HuH-7.5 (cell line): Measurements from ENCODE around the gene CHCHD10.
A peak's percentile ranks its signal among the peaks of the same experiment; 100 is the strongest.

ENCODE experiments used
- DNase-seq: peaks from one replicate; pipeline ENCODE4 v3.0.0; 2011; ENCODE audit warnings: low spot score

Gene CHCHD10

DNA sequence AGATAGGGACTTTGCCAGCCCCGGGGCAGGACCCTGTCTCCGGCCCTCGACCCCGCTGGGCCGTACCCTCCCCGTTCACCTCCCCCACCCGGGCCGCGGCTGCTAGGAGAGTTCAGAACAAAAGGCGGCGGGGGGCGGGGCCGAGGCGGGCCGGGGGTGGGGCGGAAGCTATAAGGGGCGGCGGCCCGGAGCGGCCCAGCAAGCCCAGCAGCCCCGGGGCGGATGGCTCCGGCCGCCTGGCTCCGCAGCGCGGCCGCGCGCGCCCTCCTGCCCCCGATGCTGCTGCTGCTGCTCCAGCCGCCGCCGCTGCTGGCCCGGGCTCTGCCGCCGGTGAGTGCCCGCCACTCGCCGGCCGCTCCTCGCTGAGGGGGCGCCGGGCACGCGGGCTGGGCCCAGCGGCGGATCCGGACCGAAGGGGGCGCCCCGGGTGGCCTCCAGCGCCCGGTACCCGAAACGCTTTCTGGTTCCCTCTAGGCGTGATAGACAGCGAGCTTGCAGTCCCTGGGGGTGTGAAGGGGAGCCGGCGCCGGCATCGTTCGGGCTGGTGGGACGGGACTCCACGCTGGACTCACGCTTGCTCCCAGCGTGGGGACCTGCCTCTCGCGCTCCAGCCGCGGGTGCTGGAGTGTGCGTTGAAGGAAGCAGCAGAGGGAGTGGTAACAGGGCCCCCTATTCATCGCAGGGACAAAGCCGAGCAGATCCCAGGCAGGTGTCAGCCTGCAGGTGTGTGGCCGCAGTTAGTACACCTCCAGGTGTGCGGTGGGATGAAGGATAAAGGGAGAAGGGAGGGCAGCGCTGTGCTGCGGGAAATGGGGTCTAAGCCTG, 5.1 kb upstream of the CHCHD10 start, which contains the start of gene MMP11:
Gene MMP11 (plus strand): TSS at position 201 of the 825 bp plus-strand sequence. CDS start 22 bp downstream, at position 223.
- DNase-seq: peak; percentile 79

DNA sequence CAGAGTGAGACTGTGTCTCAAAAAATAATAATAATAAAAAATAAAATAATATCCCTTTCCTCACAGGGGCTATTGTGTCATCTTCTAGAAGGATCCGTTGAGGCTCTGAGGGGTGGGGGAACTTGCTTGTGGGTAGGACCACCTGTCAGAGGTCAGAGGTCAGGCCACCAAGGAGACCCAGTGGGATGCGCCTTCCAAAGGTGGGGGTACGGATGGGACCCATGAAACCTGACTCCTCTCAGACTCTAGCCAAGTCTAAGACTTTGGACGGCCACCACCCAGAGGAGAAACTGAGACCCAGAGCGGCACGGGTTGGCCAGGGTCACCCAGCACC, 4.5 kb upstream of the CHCHD10 start:
- DNase-seq: no peak

DNA sequence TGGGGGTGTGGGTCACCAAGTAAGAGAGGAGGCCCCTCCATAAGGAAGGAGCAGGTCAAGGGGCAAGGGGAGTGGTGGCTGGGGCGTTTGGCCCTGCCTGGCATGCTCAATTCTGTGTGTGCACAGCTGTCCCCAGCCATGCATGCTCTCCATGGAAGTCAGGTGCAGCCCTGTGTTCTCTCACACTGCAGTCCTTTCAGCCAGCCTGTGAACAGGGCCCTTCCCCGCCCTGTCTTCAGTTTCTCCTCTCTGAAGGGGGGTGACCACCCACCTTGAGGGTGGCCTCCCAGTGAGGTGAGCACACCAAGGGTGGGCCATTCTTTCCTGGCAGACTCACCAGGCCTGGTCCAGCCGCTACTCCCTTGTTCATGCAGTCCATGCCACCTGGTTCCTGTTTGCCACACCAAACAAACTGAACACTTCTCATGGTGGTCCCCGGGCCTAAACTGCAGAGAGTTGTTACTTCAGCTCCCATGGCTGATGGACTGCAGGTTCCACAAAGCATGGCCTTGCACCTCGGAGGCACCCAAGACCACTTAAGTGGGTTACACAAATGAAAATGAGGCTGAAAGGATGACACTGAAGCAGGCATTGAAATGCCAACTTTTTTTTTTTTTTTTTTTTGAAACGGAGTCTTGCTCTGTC, 1.7 kb upstream of the CHCHD10 start:
- no peak for DNase-seq

DNA sequence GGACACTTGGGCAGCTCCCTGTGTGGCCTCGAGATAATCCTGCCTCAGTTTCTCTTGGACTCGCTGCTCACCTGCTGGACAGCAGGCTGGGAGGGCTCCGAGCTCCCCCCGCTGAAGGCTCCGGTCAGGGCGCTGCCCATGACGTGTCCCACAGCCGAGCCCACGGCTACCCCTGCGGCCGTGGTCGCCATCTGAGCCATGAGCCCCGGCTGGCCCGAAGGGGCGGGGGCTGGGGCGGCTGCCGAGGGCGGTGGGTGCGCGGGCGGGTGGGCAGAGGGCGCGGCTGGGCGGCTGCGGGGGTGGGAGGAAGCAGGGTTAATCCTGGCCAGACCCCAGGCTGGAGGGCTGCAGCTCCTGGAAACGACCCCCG, 484 bp downstream of the CHCHD10 start:
- no peak for DNase-seq

DNA sequence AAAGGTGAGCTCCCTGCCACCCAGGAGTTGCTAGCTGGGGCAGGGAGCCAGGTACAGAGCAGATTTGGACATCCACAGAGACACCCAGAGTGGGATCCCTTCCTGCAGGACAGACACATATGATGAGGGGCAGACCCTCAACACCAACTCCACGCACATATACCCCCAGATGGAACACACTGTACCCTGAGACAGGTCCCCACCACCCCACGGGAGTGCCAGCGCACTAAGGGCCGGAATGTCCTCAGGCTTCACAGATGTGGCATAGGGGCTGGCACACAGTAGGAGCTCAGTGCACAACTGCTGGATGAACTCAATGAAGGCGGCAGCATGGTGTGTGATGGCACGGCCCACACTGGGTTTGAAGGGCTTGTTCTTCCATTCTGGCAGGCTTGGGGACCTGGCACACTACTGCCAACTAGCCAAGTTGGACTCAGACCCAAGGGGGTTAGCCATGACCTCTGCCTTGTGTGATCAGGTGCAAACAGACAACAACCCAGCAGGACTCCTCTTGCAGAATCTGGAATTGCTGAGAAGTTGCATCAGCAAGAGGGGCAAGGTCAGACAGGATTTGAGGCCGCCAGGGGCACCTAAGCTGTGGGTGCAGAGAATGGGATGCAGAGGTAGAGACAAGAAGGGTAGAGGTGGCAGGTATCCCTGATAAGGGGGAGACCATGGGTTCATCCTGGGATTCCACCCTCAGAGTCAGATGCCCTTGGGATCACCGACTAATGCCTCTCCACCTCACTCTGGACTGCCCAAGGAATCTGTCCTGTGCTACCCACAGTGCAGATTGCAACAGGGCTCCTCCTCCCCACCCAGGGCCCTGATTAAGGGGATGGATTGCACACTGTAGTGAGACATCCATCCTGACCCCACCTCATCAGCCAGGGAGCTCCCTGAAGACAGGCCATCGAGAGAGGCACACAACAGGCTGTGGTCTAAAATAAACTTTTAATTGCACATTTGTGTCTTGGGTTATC, 2.6 kb downstream of the CHCHD10 start:
- DNase-seq: no peak

DNA sequence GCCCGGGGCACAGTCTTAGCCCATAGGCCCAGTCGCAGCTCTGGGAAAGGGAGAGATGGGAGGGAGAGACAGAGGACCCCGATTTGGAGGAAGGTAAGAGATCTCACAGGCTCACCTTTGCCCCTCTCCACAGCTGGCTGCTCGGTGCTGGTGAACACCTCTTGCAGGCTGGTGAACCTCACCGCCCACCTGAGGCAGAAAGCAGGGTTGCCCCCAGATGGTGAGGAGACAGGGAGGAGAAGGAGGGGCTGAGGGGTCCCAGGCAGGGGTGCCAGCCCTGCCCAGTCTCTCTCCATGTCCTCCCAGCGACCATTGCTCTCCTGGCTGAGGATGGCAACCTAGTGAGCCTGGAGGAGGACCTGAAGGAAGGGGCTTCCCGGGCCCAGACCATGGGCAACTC, 3.8 kb downstream of the CHCHD10 start:
- DNase-seq: no peak

DNA sequence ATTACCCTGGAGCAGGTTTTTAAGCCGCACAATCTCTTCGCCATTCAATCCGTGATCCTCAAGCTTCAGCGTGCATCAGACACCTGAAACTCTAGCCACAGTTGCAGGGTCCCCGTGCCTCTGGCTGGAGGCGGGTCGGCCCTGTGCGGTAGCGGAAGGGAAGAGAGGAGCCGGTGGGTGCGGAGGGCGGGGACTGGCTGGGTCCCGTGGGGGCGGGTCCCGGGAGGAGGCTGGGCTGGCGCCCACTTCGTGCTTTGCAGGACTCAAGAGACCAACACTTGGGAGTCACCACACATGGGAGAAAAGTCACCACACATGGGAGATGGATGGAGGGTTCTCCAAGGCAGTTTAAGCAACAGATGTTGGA, 4.2 kb downstream of the CHCHD10 start:
- DNase-seq: no peak

DNA sequence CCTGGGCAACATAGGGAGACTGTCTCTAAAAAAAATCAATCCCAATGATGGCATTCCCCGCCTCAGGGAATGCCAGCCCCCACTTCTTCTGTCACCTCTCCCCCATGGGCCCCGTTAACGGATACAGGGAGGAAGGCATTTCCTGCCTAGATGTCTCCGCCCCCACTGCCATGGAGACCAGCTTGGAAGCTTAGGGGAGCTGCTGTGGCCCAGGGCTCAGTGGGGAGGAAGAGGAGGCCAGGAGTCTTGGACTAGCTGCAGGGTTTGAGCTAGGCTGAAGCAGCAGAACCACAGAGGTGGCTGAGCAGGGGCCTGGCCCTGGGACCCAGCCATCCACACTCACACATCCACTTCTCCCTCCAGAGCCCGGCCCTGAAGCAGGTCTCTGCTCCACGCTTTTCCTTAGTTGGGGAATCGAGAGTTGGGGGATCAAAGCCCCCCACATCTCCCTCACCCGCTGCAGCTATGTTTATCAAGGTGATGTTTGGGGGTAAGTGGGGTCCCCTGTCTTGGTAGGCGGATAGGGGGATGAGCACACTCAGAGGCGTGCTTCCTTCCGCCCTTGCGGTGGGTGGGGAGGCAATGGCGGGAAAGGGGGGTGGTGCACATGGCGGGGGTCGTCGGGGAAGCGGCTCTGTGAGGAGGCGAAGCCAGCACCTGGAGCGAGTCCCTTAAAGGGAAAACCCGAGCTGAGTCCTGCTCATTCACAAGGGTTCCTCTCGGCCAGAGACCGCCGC, 4.8 kb downstream of the CHCHD10 start, which contains the start of gene C22orf15:
Gene C22orf15 (plus strand): TSS at position 149 of the 737 bp plus-strand sequence. CDS start 317 bp downstream, at position 466.
- DNase-seq: no peak

DNA sequence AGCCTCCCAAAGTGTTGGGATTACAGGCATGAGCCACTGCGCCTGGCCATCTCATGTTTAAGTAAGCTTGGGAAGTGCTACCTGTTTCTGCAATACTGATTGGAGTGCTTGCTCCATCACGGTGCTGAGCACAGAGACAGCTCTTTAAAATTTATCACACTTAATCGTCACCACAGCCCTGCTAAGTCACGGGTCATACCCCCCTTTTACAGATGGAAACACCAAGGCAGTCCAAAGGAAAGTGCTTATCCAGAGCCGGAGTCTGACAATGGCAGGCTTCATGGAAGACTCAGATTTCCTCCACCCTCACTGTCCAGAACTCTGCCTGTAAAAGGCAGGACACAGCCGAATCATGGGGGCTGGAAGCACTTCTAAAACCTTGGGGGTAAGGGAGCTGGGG, 7.7 kb downstream of the CHCHD10 start:
- no peak for DNase-seq

DNA sequence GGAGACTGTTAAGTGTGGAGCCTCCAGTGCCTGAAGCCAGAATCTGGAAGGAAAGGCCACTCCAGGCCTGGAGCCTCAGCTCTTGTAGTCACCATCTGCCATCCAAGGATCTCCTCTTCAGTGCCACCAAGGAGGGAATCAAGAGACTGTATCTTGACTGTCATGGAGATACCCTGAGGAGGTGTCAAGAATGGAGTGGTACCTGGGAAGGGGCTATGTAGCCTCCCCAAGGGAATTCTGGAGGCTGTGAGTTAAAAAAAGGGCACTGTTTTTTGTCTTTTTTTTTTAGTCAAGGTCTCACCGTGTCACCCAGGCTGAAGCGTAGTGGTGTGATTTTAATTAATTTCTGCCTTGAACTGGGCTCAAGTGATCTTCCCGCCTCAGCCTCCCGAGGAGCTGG, 8.2 kb downstream of the CHCHD10 start:
- DNase-seq: no peak

DNA sequence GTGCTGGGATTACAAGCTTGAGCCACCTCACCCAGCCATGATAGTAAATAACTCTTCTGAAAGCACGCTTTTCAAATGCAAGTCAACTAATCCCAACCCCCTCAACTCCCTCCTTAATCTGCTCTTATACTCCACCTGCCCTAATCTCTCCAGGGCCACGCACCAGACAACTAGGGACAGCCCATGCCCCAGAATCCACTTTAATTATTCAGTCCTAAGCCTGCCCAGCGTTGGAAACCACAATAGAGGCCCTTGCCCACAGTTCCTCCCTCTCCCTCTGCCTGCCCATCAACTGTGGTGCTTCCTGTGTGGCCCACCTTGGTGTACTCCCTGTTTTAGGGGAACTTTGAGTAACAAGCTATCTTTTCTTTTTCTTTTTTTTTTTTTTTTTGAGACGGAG, 10.9 kb downstream of the CHCHD10 start:
- no peak for DNase-seq

DNA sequence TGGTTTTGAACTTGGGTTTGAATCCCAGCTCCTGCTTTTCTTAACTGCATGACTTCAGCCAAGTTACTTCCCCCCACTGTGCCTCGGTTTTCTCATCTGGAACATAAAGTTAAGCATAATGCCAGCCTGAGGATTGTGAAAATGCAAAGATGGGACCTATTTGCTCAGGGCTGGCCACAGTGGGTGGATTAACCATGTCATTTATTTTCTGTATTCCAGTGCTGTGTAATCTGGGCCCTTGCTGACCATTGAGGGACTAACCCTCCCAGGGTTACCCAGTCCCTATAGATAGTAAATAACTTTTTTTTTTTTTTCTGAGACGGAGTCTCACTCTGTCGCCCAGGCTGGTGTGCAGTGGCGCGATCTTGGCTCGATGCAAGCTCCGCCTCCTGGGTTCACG, 12.1 kb downstream of the CHCHD10 start:
- DNase-seq: no peak

DNA sequence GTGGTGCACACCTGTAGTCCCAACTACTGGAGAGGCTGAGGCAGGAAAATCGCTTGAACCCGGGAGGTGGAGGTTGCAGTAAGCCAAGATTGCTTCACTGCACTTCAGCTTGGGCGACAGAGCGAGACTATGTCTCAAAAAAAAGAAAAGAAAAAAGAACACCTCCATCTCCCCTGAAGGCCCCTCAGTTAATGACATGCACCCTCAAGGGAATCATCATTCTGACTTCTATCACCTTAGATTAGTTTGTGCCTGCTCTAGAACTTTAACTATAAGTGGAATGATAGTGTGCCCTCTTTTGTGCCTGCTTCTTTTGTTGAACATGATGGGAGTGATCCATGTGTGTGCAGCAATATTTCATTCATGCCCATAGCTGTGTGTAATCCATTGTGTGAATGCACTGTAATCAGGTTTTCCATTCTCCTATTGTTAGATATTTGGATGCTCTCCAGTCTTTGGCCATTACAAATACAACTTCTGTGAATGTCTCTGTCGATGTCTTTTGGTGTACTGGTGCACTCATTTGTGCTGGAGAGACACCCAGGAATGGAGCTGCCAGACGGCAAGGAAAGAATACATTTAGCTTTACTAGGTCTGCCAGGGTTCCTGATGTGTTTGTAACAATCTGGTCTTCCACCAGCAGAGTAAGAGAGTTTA, 12.7 kb downstream of the CHCHD10 start:
- no peak for DNase-seq

DNA sequence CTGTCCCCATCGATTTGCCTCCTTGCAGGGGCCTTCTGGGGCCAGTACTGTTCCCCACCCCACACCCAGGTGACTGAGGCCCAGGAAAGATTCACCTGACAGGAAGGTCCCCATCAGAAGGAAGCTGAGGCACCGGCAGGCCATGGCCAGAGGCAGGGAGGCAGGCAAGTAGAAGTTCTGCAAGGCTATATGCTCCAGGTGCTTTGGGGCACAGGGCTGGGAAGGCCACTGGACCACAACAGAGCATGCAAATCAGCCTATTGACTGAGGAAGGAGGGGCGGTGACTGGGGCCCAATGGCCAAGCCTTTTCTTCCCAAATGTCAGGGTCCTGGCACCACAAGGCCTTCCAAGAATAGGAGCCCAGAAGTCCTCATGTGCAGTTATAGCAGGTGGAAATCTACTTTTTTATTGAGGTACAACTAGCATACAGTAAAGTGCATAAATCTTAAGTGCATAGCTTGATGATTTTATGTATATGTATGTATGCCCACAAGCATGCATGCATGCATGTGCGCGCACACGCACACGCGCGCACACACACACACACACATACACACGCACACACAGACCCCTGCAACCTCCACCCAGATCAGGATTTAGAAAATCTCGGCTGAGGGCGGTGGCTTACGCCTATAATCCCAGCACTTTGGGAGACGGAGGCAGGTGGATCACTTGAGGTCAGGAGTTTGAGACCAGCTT, 13.4 kb downstream of the CHCHD10 start, which contains the start of gene VPREB3:
Gene VPREB3 (minus strand): TSS at position 206 of the 700 bp plus-strand sequence. CDS start 62 bp downstream, at position 144.
- DNase-seq: no peak

DNA sequence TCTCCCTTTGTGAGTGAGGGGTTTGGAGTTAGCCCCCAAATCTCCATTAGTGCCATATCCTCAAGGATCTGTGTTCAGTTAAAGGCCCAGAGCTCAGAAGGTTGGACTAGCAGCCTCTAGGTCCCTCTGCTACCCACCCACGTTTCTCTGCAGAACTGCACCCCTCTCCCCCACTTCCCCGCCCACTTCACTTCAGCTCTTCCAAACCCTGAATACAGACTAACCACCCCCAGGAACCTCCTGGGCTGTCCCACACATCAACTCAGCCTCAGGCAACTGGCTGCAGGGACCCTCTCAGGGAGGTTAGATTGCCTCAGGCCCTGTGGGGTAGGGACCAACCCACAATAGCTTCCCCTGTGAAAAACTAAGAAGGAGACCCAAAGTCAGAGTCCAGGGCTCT, 14.4 kb downstream of the CHCHD10 start:
- DNase-seq: no peak

DNA sequence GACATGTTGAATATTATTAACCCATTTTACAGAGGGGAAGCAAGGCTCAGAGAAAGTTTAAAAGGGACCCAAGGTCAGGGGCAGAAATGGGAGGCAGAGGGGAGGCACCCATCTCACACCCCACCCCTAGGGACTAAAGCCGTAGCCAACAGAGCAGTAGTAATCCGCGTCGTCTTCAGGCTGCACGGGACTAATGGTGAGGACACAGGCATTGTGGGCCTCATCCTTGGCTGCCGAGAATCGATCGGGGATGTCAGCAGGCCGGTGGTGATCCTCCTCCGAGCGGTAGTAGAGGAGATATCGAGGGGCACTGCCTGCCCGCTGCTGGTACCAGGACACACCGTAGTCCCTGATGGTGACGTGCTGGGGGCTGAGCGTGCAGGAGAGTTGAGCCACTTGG, 15.0 kb downstream of the CHCHD10 start:
- no peak for DNase-seq

DNA sequence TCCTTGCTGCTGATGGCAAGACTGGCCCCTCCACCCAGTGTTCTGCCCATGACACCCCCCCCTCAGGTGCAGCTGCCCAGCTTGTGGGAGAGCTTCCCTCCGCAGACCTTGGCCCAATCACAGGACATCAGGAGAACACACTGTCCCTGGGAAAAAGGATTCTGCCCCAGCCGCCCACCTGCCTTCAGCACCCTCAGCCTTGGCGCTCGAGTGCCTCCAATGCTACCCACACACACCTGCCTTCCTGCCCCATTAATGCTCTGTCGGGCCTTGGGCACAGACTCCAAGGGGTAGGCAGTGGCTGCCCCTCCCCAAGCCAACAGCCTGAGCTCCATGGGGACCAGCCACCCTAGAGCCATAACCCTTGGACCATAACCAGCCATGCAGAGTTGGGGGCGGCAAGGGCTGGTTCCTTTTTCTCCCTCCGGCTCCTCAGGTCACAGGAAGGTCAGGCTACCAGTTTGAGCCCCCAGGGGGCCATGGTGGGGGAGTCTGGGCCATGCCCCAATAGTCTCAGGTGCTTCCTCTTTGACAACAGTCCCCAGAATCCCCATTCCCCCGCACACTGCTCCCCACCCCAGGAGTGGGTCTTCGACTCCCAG, 15.6 kb downstream of the CHCHD10 start:
- no peak for DNase-seq

DNA sequence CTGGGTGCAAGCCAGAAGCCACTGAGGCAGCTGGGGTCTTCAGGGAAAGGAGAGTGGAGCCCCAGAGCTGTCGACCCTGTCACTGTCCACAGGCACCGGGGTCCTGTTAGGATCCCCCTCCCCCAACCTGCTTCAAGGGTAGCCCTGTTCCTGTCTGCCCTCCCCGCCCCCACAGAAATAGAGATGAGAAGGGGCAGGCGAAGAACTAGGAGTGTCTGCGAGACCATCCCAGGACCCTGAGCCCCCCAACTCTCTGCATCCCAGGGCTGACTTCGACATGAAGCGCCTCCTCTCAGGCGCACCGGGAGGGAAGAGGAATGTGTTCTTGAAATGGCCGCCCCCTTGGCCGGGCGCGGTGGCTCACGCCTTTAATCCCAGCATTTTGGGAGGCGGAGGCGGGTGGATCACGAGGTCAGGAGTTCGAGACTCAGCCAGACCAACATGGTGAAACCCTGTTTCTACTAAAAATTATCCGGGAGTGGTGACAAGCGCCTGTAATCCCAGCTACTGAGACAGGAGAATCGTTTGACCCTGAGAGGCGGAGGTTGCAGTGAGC, 16.3 kb downstream of the CHCHD10 start:
- DNase-seq: no peak

DNA sequence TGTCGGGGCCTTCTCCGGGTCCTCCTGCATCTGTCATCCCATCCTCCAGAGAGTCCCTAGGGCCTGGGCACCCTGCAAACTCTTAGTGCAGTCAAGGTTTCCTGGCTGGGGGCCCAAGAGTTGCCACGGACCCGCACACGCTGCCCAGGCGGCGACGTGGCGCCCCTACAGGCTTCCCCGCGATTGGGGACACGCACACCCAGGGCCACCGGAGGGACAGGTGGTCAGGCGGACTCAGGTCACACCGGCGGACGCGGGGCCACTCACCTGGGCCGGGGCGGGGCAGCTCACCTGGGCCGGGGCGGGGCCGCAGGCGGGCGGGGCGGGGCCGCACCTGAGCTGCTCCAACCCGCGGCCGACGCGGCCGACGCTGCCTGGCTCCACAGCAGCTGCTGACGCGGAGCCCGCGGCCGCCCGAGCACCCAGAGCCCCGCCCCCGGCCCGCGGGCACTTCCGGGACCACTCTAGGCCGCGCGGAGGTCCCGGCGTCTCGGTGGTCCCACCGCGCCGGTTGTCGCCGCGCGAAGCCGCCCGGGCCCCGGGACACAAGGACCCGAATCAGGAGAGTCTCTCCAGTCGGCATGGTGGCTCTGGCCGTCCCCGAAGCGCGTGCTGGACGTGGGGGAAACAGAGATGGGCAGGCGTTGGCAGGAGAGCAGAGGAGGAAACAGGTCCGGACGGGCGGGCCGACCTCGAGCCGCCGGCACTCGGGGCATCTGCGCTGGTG, 16.9 kb downstream of the CHCHD10 start, which contains the start of gene ZNF70:
Gene ZNF70 (minus strand): TSS at position 399 of the 727 bp plus-strand sequence. CDS start 5,972 bp downstream, outside the sequence.
- DNase-seq: peak; percentile 85
